GM21390 (cell line): ENCODE measurements around the gene ACVRL1.

Experiments
- ATAC-seq: cut with Tn5 transposase; IDR thresholded peaks from one replicate; pipeline ENCODE4 v1.9.1; 2021; ENCODE audit not compliant: unreplicated experiment

The ACVRL1 gene

GRCh38 chr12:51960488-51960887 lies 53.2 kb downstream of the ACVRL1 start:
- ATAC-seq: no peak

GRCh38 chr12:51960890-51961289 lies 53.6 kb downstream of the ACVRL1 start:
- no peak for ATAC-seq

- ATAC-seq: no peak
Observed at GRCh38 chr12:51961834-51962233, 54.5 kb downstream of the ACVRL1 start.

- ATAC-seq: no peak
Observed at GRCh38 chr12:51962737-51963136, 55.4 kb downstream of the ACVRL1 start.

GRCh38 chr12:51963477-51963876 lies 56.2 kb downstream of the ACVRL1 start:
- ATAC-seq: no peak

GRCh38 chr12:51969643-51970042 lies 62.3 kb downstream of the ACVRL1 start:
- no peak for ATAC-seq

GRCh38 chr12:51970904-51971646 lies 63.8 kb downstream of the ACVRL1 start:
- peak; percentile 85 for ATAC-seq

GRCh38 chr12:51971679-51972421 lies 64.5 kb downstream of the ACVRL1 start:
- peak; percentile 48 for ATAC-seq

- ATAC-seq: no peak
Observed at GRCh38 chr12:51972422-51972812, 65.1 kb downstream of the ACVRL1 start.

GRCh38 chr12:51972849-51973273 lies 65.6 kb downstream of the ACVRL1 start:
- ATAC-seq: no peak
